ENCODE measurements around the gene FGD4. TPM values are rescaled to one million over a fixed set of nuclear protein-coding genes. Genes with fewer than 3 reads are reported as not detected.

The FGD4 gene
- total RNA-seq, 6 donors from 2014 or later = 44.0 to 78.6 (median 55.5) TPM

DNA sequence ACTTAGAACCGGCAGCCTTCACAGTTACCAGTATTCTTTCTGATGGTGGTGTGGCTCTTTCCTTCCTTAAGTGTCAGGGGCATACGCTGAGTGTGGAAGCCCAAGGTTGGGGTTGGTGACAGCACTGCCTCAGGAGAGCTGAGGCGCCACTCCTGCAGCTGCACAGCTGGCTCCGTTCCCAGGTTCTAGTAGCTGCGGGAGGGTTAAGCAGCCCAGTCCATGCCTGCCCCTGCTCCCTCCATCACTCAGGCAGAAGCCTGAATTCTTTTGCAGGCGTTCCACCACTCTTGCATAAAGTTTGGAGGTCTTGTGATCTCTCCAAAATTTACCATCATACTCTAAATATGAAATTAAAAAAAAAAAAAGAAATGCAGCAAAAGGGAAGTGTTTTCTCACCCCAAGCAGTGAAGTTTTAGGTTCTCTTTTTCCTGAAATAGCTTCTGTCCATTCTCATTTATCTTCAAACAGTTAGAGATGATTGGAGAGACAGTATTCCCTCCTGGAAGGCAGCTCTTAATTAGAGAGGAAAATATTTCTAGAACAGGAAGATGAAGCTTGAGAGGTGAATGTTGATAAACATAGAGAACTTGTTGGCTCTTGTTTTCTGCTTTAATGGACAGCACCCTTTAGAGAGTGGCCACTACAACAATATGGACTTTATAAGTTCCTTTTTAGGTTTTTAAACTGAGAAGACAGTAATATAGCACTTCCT is 136.1 kb downstream of the FGD4 start:
- TF ChIP-seq EP300 (IDR thresholded peaks at IDR 0.05) = no peak
- TF ChIP-seq POLR2AphosphoS5 (IDR thresholded peaks at IDR 0.05) = peak in 1 of 2 donors; percentile 33
- Histone ChIP-seq H3K36me3 (no peaks in the 10 kb centered on the region), H3K9me3 (no peaks in the 10 kb centered on the region), H3K4me3 (peak overlapping the region; percentile 16 to 47 (median 39)), H3K27ac (peak overlapping the region; percentile 58 to 84 (median 77)), H3K4me1 (peaks cover 37 to 58% (median 45%) of the 10 kb centered on the region in 4 donors), H3K27me3 (no peaks in the 10 kb centered on the region)
- DNase-seq (peak in 1 of 2 donors; percentile 91), ATAC-seq (ENCODE audit: low FRiP score in 2 of 2) (peak; percentile 87 to 90)
- WGBS, 2 donors = 0 to 4% methylated on average over 6 of the region's 6 CpGs

DNA sequence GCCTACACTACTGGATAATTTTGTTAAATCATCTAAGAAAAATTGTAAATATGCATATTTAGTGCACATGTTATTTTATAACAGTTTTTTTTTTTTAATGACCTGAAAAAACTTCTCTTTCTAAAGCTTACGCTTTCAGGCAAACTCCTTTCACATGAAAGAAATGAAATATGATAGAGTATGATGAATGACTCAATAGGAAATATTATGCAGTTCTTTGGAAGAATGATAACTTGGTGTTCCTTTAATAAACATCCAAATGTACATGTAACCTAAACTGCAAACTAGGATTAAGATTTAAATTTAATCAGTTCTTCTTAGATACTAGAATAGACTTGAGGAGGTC is 136.6 kb downstream of the FGD4 start:
- ATAC-seq (ENCODE audit: low FRiP score in 2 of 2) (no peak), DNase-seq (no peak)
- H3K27me3 ChIP-seq = no peaks in the 10 kb centered on the region
- no peak for TF ChIP-seq CTCF (IDR thresholded peaks at IDR 0.05)
- no peak for TF ChIP-seq POLR2AphosphoS5 (IDR thresholded peaks at IDR 0.05)
- no peak for TF ChIP-seq EP300 (IDR thresholded peaks at IDR 0.05)
- H3K4me3 ChIP-seq = peak overlapping the region in 2 of 4 donors; percentile 47
- H3K36me3 ChIP-seq = no peaks in the 10 kb centered on the region
- H3K4me1 ChIP-seq = peaks cover 42 to 58% (median 45%) of the 10 kb centered on the region in 4 donors
- H3K27ac ChIP-seq = peak overlapping the region; percentile 58 to 84 (median 77)
- WGBS, 2 donors = 19 to 33% methylated on average over 1 of the region's 1 CpG
- no peaks in the 10 kb centered on the region for H3K9me3 ChIP-seq

GRCh38 chr12:32541754-32542374 is 142.5 kb downstream of the FGD4 start:
- H3K27ac ChIP-seq = peak overlapping the region in 3 of 4 donors; percentile 7 to 48 (median 46)
- peak in 1 of 2 donors; percentile 40 for ATAC-seq (ENCODE audit: low FRiP score in 2 of 2)
- H3K27me3 ChIP-seq = no peaks in the 10 kb centered on the region
- no peak overlapping the region for H3K4me3 ChIP-seq
- no peaks in the 10 kb centered on the region for H3K9me3 ChIP-seq
- peaks cover 43 to 51% (median 48%) of the 10 kb centered on the region in 4 donors for H3K4me1 ChIP-seq
- TF ChIP-seq CTCF (IDR thresholded peaks at IDR 0.05) (no peak), POLR2AphosphoS5 (IDR thresholded peaks at IDR 0.05) (no peak), POLR2A (IDR thresholded peaks at IDR 0.05) (no peak), EP300 (IDR thresholded peaks at IDR 0.05) (no peak)
- WGBS, 2 donors = 34 to 46% methylated on average over 3 of the region's 3 CpGs
- H3K36me3 ChIP-seq = no peaks in the 10 kb centered on the region
- DNase-seq = no peak

GRCh38 chr12:32542428-32543229 is 143.3 kb downstream of the FGD4 start:
- no peaks in the 10 kb centered on the region for H3K36me3 ChIP-seq
- H3K27ac ChIP-seq = peak overlapping the region in 3 of 4 donors; percentile 7 to 48 (median 46)
- H3K4me3 ChIP-seq = no peak overlapping the region
- H3K4me1 ChIP-seq = peaks cover 39 to 50% (median 42%) of the 10 kb centered on the region in 4 donors
- H3K9me3 ChIP-seq = no peaks in the 10 kb centered on the region
- no peaks in the 10 kb centered on the region for H3K27me3 ChIP-seq
- TF ChIP-seq CTCF (IDR thresholded peaks at IDR 0.05) (no peak), POLR2A (IDR thresholded peaks at IDR 0.05) (no peak), EP300 (IDR thresholded peaks at IDR 0.05) (no peak), POLR2AphosphoS5 (IDR thresholded peaks at IDR 0.05) (no peak)
- WGBS, 2 donors = 65 to 72% methylated on average over 6 of the region's 6 CpGs
- DNase-seq = no peak
- no peak for ATAC-seq (ENCODE audit: low FRiP score in 2 of 2)

DNA sequence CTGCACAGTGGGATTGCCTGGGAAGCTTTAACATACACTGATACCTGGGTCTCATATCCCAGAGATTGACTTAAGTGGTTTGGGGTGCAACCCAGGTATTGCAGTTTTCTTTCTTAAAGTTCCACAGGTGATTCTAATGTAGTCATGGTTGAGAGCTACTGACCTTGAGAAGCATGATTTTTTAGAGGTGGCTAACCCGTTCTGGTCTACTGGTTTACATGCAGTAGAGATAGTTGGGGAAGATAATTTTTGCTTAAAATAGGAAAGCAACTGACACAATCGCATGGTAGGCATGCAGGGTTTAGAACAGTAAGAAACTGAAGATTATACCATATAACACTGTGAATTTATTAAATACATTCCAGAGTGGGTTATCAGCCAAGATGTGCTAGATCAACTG is 145.5 kb downstream of the FGD4 start:
- WGBS, 2 donors = 97 to 98% methylated on average over 2 of the region's 2 CpGs
- Histone ChIP-seq H3K9me3 (no peaks in the 10 kb centered on the region), H3K36me3 (no peaks in the 10 kb centered on the region), H3K27me3 (no peaks in the 10 kb centered on the region), H3K4me1 (peaks cover 56 to 73% (median 61%) of the 10 kb centered on the region in 4 donors), H3K27ac (peak overlapping the region in 2 of 4 donors; percentile 20 to 64), H3K4me3 (no peak overlapping the region)
- TF ChIP-seq POLR2AphosphoS5 (IDR thresholded peaks at IDR 0.05) (no peak), POLR2A (IDR thresholded peaks at IDR 0.05) (no peak), EP300 (IDR thresholded peaks at IDR 0.05) (no peak), CTCF (IDR thresholded peaks at IDR 0.05) (no peak)
- no peak for ATAC-seq (ENCODE audit: low FRiP score in 2 of 2)
- no peak for DNase-seq
